GM18520 (cell line): Measurements from ENCODE around the gene RNF223.
A peak's percentile ranks its signal among the peaks of the same experiment; 100 is the strongest.
"Not testable (repeated sequence)": the region's sequence is repeated elsewhere in the genome, so short reads cannot be mapped to it uniquely, and the experiment has no call there.

Experiments used
- ATAC-seq: cut with Tn5 transposase; IDR thresholded peaks from one replicate; pipeline ENCODE4 v1.9.1; 2021; ENCODE audit not compliant: unreplicated experiment

The RNF223 gene

DNA sequence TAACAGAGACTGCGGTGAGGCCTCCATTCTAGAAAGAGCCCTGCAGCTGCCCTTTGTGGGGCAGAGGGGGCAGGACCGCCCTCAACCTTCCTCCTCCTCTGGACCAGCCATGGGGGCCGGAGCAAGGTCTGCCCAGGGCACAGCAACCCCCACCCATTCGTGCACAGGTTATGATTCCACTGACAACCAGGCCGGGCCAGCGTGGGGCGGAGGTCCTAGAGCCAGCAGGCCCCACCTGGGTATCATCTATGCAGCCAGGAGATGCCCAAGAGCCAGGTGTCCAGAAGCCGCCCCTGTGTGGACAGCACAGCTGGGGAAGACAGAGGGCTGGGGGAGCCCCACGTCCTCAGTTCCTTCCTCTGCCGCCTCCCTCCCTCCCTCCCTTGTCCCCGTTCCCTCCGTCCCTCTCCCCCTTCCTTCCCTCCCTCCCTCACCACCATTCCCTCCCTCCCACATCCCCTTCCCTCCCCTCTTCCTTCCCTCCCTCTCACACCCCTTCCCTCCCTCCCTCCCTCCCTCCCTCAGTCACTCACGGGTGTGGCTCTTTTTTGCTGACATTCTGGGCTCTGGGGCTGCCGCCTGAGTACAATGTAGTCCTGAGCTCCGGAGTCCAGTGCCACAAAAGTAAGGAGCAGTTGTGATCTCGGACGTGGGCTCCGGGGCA lies 12.3 kb downstream of the RNF223 start:
- no peak for ATAC-seq

- no peak for ATAC-seq
Measured at GRCh38 chr1:1060281-1061000, 13.7 kb downstream of the RNF223 start.

DNA sequence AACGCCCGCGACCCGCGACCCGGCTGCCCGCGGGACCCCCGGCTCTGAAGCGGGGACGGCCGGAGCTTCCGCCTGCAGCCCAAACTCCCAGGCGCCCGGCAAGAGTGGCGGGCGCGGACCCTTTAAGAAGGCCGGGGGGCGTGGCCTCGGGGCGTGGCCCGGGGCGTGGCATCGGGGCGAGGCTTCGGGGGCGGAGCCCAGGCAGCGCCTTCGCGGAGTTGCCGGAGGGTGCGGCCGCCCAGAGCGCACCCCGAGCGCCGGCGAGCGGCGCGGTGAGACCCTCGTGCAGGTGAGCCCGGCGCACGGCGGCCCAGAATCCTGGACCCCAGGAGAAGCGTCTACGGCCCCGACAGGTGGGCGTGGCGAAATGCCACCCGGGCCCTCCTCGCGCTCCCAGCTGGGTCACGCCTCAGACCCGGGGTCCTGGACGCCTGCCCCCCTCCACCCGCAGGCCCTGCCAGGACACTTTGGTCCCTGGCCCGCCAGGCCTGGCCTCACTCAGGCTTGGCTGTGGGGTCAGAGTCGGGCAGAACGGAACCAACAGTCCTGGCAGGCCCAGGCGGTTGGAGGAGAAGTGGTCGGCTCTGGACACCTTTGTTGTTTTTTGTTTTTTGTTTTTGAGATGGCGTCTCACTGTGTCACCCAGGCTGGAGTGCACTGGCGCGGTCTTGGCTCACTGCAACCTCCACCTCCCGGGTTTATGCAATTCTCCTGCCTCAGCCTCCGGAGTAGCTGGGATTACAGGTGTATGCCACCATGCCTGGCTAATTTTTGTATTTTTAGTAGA lies 14.4 kb downstream of the RNF223 start:
- ATAC-seq: peak; percentile 37

GRCh38 chr1:1058921-1059493 lies 15.1 kb downstream of the RNF223 start:
- peak; percentile 22 for ATAC-seq

DNA sequence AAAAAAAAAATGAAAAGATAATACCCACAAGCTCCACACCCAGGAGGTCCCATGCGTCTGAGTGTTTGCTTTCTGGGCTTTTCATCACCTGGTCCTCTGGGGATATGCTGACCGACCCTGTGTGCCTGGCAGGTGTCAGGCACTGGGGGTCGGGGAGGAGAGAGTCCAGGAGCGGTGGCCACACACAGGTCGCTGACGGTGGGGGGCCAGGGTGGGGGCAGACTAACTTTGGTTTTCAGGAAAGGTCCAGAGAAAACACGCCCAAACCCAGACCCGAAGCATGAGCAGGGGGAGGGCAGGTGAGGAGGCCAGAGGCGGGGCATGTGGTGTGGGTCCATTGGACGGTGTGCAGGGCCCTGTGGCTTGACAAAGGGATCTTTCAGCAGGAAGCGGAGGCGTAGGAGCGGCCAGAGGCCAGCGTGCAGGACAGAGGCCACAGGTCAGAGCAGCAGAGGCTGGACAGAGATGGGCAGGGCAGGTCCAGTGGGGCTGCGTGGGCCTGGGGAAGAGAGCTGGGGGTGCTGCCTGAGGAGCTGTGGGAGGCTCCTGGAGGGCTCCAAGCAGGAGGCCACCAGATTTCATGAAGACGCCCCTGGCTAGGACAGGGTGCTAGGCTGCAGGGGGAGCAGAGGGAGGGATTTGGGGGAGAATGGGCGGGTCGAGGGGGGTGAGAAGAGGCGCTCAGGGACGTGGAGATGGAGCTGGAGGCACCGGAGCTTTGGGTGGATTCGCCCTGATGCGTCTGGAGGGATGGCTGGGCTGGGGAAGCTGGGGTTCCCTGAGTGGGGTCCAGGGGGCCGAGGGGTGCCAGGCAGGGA lies 15.8 kb downstream of the RNF223 start:
- ATAC-seq: no peak

DNA sequence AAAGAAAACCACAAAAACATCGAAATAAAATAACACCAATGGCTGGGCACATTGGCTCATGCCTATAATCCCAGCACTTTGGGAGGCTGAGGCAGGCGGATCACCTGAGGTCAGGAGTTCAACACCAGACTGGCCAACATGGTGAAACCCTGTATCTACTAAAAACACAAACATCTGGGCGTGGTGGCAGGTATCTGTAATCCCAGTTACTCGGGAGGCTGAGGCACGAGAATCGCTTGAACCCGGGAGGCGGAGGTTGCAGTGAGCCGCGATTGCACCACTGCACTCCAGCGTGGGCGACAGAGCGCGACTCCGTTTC lies 16.4 kb downstream of the RNF223 start:
- ATAC-seq: not testable (repeated sequence)

DNA sequence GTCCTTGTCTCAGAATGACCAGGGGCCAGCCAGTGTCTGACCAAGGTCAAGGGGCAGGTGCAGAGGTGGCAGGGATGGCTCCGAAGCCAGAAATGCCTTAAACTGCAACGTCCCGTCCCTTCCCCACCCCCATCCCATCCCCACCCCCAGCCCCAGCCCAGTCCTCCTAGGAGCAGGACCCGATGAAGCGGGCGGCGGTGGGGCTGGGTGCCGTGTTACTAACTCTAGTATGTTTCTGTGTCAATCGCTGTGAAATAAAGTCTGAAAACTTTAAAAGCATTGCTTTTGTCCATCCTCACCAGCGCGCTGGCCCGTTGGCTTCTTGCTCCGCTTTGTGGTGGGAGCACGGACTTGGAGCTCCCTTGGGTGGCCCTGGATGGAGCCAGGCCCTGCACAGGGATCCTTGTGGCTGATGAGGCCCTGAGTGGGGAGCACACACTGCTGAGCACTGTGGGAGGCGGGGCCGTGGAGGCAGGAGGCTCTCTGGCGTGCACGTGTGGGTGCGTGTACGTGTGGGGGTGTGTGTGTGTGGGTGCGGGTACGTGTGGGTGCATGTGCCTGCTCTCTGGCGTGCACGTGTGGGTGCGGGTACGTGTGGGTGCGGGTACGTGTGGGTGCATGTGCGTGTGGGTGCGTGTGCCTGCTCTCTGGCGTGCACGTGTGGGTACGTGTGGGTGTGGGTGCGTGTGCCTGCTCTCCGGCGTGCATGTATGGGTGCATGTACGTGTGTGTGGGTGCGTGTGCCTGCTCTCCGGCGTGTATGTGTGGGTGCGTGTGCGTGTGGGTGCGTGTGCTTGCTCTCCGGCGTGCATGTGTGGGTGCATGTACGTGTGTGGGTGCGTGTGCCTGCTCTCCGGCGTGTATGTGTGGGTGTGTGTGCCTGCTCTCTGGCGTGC lies 18.0 kb downstream of the RNF223 start:
- ATAC-seq: no peak

- no peak for ATAC-seq
Measured at GRCh38 chr1:1054971-1055370, 19.1 kb downstream of the RNF223 start.

DNA sequence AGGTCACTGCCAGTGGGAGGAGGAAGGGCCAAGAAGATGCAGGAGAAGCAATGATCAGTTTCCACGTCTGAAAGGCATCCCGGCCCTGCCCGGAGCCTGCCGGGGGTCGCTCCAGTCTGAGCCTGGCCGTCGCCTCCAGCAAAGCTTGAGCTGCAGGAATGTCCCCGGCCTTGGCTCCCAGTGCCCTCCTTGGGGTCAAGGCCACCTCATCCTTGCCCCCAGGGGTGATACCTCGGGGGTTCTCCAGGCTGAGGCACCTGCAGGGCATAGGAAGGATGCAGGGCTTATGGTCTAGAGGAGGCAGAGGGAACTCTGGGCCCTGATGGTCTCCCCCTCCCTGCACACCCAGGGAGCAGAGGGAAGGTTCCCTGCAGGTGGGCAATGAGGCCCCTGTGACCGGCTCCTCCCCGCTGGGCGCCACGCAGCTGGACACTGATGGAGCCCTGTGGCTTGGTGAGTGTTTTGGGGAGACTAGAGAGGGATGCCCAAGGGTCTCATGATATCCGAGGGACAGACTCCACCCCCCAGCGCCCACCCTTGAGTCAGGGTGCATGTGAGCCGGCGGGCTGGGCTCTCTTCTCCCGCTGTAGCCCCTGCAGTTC lies 19.9 kb downstream of the RNF223 start:
- ATAC-seq: no peak

DNA sequence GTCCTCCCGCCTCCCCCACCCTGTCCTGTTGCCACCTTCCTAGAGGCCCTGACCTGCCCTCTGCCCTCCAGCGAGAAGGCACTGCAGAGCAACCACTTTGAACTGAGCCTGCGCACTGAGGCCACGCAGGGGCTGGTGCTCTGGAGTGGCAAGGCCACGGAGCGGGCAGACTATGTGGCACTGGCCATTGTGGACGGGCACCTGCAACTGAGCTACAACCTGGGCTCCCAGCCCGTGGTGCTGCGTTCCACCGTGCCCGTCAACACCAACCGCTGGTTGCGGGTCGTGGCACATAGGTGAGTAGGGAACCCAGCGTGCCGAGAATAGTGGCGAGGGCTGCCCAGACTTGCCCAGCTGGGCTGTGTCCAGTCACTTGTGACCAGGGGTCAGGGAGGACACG lies 20.4 kb downstream of the RNF223 start:
- ATAC-seq: no peak

DNA sequence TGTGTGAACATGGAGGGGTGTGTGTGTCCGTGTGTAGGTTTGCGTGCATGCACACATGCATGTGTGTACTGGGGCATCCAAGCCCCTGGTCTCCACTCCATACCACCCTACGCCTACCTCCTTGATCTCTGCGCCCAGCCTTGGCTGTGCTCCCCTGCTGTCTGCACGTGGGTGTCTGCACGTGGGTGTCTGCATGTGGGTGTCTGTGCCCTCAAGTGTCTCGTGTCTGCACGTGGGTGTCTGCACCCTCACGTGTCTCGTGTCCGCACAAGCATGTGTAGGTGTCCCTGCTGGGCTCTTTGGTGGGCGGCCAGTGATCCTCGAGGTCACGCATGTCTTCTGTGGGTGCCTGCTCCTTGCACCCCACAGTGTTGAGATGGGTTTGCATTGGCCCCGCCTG lies 21.1 kb downstream of the RNF223 start:
- no peak for ATAC-seq

DNA sequence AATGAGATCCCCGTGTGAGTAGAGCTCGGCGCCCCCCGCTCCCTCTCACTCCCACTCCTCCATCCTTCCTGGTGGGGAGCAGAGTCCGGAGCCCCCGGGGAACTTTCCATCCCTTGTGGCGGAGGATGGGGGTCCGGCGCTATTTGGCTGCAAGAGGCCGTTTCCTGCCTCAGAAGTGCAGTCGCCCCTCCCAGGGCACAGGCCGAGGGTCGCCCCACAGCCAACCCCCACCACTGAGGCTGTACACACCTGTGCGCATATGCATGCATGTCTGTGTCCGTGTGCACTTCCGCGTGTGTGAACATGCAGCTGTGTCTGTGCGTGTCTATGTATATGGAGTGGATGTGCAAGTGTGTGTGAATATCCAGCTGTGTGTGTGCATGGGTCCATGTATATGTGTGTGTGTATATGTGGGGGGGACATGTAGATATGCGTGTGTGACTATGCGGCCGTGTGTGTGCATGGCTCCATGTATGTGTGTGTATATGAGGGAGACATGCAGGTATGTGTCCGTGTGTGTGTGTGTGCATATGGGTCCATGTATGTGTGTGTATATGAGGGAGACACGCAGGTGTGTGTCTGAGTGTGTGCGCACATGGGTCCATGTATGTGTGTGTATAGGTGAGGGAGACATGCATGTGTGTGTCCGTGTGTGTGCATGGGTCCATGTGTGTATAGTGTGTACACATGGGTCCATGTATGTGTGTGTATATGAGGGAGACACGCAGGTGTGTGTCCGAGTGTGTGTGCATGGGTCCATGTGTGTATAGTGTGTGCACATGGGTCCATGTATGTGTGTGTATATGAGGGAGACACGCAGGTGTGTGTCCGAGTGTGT lies 21.9 kb downstream of the RNF223 start:
- no peak for ATAC-seq

GRCh38 chr1:1051127-1051810 lies 22.8 kb downstream of the RNF223 start:
- ATAC-seq: no peak

GRCh38 chr1:1050577-1051052 lies 23.5 kb downstream of the RNF223 start:
- ATAC-seq: no peak

DNA sequence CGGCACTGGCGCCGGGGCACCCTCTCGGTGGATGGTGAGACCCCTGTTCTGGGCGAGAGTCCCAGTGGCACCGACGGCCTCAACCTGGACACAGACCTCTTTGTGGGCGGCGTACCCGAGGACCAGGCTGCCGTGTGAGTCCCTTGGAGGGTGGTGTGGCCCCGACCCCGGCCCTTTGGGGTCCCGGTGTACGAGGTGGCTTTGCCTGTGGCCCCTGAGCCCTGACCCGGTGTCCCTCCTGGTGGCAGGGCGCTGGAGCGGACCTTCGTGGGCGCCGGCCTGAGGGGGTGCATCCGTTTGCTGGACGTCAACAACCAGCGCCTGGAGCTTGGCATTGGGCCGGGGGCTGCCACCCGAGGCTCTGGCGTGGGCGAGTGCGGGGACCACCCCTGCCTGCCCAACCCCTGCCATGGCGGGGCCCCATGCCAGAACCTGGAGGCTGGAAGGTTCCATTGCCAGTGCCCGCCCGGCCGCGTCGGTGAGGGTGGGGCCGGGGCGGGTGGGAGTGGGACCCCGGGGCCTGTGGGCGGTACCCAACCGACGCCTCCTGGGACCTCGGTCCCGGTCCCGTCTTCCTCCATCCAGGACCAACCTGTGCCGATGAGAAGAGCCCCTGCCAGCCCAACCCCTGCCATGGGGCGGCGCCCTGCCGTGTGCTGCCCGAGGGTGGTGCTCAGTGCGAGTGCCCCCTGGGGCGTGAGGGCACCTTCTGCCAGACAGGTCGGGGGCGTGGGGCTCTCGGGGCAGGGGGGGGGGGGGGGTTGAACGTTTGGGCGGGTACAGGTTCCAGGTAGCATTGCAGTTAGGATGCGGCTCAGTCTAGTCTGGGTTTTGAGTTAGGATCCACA lies 24.6 kb downstream of the RNF223 start:
- no peak for ATAC-seq

DNA sequence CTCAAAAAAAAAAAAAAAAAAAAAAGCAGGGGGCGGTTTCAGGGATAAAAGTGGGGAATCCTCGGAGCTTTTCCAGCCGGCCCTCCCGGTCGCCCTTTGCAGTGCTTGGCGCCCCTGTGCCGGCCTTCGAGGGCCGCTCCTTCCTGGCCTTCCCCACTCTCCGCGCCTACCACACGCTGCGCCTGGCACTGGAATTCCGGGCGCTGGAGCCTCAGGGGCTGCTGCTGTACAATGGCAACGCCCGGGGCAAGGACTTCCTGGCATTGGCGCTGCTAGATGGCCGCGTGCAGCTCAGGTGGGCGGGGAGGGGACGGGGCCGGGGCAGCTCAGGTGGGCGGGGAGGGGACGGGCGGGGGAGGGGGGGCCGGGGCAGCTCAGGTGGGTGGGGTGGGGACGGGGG lies 25.3 kb downstream of the RNF223 start:
- no peak for ATAC-seq

- ATAC-seq: no peak
Measured at GRCh38 chr1:1047963-1048362, 26.1 kb downstream of the RNF223 start.
